ENCODE results near the gene FCGR2B.
"Not testable (repeated sequence)": the region's sequence is repeated elsewhere in the genome, so short reads cannot be mapped to it uniquely, and the experiment has no call there.

Gene FCGR2B

DNA sequence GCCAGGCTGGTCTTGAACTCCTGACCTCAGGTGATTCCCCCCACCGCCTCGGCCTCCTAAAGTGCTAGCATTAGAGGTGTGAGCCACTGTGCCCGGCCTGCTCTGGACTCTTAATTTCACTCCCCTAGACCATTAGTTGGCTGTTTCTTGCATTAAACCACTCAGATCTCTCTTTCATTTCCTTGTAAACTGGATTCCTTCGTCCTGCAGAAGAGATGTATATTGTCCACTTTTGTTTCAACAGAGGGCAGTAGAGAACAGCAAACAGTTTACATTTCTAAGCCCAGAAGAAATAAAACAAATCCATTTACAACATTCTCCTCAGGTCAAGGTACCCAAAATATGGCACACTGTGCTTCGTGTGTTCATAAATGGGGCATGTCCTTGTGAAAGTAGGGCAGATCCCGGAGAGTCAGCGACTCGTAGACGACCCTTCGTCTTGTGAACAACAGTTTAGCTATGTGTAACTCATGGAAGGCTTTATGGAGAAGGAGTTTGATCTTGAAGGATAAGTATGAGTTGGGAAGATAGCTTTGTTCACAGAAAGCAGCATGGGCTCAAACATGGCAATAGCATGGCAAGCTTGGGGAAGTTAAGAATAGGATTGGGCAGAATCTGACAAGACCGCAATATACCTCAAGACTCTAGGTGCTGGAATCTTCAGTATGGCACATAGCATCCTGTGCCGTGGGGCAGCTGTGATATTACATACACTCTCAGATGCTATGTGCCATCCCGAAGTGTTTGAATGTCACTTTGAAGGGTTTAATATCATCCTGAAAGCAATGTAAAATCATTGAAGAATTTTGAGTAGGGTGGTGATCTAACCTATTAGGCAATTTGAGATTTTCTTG, 15.2 kb upstream of the FCGR2B start:
- peak; percentile 72 for DNase-seq

GRCh38 chr1:161653541-161653940, 9.4 kb upstream of the FCGR2B start:
- not testable (repeated sequence) for DNase-seq

- not testable (repeated sequence) for DNase-seq
These were observed 9.0 kb upstream of the FCGR2B start for GRCh38 chr1:161653971-161654370.

DNA sequence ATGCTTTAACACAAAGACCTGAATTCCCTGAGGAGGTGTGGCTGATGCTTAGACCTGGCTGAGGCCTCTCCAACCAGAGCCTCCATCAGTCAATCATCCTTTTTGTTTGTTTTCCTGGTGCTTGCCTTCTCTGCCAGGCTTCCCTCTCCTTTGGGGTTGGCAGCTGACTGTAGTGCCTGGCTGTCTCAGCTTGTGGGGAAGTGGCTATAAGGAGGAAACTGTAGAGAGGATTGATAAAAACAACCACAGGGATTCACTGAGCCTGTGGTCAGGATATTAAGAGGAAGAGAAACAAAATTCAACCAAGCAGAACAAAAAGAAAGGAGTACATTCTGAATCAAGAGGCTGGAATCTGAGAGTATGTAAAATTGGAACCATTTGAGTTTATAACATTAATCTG, 4.4 kb upstream of the FCGR2B start:
- not testable (repeated sequence) for DNase-seq

GRCh38 chr1:161661660-161662311, 1.2 kb upstream of the FCGR2B start:
- DNase-seq, result not testable (repeated sequence)

DNA sequence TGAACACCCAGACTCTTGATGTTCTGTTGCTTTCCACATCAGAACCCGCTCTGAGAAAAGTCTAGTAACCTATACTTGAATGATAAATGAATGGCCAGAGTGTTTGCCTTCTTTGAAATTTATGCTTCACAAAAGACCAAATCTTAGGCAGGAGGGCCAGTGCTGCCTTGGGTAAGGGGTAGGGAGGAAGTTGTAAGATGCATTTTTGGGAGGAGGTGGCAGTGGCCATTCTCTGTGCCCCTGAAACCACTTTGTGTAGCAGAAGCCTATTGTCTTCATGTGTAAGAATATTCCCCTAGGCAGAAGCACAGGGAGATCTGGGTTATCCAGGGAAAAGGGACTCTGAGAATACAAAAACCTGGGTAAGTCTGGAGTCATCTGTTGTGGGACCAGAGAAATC, 626 bp downstream of the FCGR2B start:
- DNase-seq, result not testable (repeated sequence)

GRCh38 chr1:161664689-161665088, 1.7 kb downstream of the FCGR2B start:
- not testable (repeated sequence) for DNase-seq

DNA sequence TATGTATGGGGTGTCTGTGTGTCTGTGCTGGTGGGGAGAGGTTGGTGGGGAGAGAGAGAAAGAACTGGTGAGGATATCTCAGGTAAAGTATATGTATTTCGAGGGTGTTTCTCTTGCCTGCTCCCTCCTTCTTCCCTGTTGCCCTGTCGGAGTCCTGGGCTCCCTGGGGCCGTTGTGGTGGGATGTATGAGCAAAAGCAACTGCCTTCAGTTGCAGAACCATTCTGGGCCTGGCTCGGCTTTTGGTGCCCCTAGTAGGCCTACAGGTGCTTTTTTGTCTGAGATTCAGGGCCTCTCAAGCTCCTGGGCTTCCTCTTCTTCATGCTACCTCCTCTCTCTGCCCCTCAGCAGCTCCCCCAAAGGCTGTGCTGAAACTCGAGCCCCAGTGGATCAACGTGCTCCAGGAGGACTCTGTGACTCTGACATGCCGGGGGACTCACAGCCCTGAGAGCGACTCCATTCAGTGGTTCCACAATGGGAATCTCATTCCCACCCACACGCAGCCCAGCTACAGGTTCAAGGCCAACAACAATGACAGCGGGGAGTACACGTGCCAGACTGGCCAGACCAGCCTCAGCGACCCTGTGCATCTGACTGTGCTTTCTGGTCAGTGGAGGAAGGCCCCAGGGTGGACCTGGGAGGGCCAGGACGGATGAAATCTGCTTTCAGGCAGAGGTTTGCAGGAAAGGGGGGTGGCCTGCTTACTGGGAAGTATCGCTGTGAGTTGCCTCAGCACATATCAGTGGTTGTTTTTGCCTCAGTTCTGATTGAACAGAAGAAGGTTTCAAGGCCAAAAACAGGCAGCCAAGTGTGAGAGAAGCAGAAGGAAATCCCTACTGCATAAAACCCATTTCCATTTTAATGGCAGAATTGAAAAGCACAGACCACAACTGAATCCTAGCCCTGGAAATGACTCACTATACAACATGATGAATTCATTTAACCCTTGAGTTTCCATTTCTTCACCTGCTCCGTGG, 8.4 kb downstream of the FCGR2B start:
- not testable (repeated sequence) for DNase-seq

DNA sequence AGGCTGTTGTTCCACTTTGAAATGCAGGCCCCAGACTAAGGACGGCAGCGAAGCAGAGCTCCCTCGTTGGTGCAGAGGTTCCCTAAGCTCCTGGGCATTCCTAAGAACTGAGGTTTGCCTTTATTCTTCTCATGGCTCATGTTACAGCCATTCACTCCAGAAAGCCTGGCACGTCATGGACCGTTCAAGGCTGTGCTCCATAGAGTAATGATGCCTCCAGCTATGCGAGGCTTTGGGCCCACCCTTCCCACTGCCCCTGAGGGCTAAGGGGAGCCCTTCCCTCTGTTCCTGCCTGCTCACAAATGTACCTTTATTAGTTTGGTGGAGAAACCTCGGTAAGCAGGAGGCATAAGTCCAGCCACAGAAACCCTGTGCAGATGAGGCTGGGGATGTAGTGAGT, 10.5 kb downstream of the FCGR2B start:
- DNase-seq, result not testable (repeated sequence)

- DNase-seq, result not testable (repeated sequence)
These were observed 11.5 kb downstream of the FCGR2B start for GRCh38 chr1:161674447-161674846.

GRCh38 chr1:161674908-161675307, 12.0 kb downstream of the FCGR2B start:
- DNase-seq, result not testable (repeated sequence)

DNA sequence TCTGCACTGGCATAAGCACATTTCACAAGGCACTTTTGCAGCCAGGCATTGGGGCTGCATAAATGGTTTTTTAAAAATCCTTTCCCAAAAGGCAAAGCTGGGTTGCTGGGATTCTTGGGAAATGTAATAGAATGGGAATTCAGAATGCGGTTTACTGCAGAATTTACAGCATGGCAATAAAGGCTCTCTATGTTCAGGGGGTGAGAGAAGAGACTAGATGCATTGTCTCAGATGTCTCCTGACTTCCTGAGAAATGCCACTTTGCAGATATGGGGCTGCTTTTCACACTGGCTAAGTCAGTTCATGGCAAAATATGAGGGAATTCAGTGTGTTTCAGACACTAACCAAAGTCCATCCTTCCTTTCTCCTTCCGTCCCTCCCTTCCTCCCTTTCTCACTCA, 13.5 kb downstream of the FCGR2B start:
- no peak for DNase-seq

GRCh38 chr1:161676958-161677689, 14.2 kb downstream of the FCGR2B start:
- DNase-seq, result no peak

DNA sequence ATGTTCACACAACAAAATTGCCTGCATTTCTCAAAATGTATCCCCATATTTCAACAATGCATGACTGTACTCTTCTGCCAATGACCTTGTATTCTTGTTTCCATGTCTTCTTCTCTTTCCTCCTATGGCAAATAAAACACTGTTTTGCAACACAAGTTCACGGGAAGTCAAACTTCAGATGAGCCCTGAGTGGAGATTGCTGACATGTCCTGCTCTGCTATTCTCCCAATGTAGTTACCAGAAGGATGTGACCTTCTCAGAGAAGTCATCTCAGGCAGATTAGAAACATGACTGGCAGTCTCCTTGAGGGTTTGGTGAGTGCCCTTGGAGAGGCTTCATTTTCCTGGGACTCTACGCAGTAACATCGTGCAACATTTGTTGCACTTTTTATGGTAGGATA, 15.6 kb downstream of the FCGR2B start:
- no peak for DNase-seq

DNA sequence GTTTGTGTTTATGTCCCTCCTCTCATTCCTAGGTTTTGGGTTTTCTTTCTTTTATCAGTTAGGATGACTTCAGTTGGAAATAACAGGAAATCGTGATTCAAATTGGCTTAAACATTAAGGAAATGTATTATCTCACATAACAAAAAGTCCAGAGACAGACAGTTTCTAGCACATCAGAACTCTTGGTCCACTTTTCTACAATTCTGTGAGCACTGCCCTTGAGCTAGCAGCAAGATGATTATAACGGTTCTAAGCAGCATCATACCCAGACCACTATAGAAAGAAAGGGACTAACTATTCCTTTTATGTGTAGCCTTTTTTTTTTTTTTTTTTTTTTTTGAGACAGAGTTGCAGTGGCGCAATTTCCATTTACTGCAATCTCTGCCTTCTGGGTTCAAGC, 18.9 kb downstream of the FCGR2B start:
- DNase-seq, result no peak

DNA sequence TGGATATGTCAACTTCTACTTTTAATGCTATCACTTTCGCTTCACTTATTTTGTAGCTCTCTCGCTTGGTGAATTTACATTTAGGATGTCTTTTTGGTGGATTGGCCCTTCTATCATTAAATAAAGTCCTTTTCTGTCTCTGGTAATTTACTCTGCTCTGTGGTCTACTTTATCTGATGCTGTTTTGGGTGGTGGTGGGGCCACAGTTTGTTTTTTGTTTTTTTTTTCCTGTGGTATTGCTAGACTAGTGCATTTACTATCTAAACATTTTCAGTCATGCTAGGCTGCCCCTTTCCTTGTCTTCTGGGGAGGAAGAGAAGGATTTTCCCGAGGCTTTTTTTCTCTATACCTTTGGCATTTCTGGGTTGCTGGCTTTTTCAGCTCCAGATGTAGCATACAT, 26.0 kb downstream of the FCGR2B start:
- peak; percentile 52 for DNase-seq

- no peak for DNase-seq
These were observed 28.9 kb downstream of the FCGR2B start for GRCh38 chr1:161691846-161692245.

- peak; percentile 30 for DNase-seq
These were observed 30.2 kb downstream of the FCGR2B start for GRCh38 chr1:161693020-161693712.

DNA sequence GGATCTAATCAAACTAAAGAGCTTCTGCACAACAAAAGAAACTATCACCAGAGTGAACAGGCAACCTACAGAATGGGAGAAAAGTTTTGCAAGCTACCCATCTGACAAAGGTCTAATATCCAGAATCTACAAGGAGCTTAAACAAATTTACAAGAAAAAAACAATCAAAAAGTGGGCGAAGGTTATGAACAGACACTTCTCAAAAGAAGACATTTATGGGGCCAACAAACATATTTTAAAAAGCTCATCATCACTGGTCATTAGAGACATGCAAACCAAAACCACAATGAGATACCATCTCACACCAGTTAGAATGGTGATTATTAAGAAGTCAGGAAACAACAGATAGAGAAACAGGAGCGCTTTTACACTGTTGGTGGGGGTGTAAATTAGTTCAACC, 35.4 kb downstream of the FCGR2B start:
- DNase-seq, result not testable (repeated sequence)

GRCh38 chr1:161702250-161702649, 39.3 kb downstream of the FCGR2B start:
- DNase-seq, result no peak

- DNase-seq, result no peak
These were observed 42.6 kb downstream of the FCGR2B start for GRCh38 chr1:161705537-161705936.

DNA sequence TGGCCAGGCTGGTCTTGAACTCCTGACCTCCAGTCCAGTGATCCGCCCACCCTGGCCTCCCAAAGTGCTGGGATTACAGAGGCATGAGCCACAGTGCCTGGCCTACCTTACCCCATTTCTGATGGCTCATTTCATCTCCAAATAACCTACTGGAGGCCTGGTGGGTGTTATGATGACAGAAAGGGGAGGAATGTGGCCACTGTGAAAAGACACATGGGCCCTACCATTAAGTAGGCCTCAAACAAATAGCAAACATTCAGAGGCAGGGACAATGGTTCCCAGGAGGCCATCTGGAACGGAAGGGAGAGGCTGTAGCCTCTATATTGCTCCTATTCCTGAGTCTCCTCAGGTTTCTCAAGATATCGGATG, 43.2 kb downstream of the FCGR2B start:
- DNase-seq, result no peak

All from hematopoietic multipotent progenitor cell treated with erythropoietin and hydrocortisone succinate and interleukin-3 and kit ligand, for 4 days (in vitro differentiated cells).